Heart left ventricle (tissue), 13 donors: Measurements from ENCODE around the gene GCC1.

Source experiments
- CTCF ChIP-seq, 12 donors: fragments of 200-600 bp; sonication (generic) in 4 of 12; IDR thresholded peaks; one replicate each; pipeline versions ENCODE4 v1.5.0 to v1.8.0; 2018 to 2022; ENCODE audit warnings: antibody characterized with exemption in 12 of 12, mild to moderate bottlenecking in 5 of 12
- POLR2A ChIP-seq, 2 donors: fragments of 450-650 bp; IDR thresholded peaks; one replicate each; pipeline ENCODE4 v1.6.1; 2017; ENCODE audit warnings: antibody characterized with exemption in 2 of 2, mild to moderate bottlenecking in 2 of 2, moderate library complexity in 2 of 2
- donor health status: ischemic (EF 13 %, LVEDD 7.1; RV severe dilation, severe dysfunction).
- donor health status: DM: no; HTN: yes; CAD: no.
- donor health status: DM: no; HTN: no; CAD: no.
- donor health status: ischemic (EF 25% LVEDD 6.9; RV normal size, moderate dysfunction).
- donor health status: ischemic (EF 25% LVEDD 5.7; RV mildly dilated, moderate dysfunction).
- donor health status: ischemic (EF 35%, LVEDD 5.7; RV mildly dilated, moderate dysfunction).
- donor health status: nonischemic (EF 11% LVEDD 7.7; RV severe dilation, severe dysfunction).
- donor health status: DM: yes; HTN: yes; CAD: no.
- donor health status: PGD.
- donor health status: ischemic (EF 29% LVEDD 5.4; RV normal size, mild dysfunction).
- donor health status: nonischemic (EF 23%, LVEDD 6.1; RV moderate dilation, normal function).

- TF ChIP-seq CTCF (IDR thresholded peaks at IDR 0.05) (no peak), POLR2A (IDR thresholded peaks at IDR 0.05) (no peak)
These were observed 34.4 kb upstream of the GCC1 start for GRCh38 chr7:127619681-127620405.
